ENCODE measurements around the gene KLRC2.
"Not testable (repeated sequence)": the region's sequence is repeated elsewhere in the genome, so short reads cannot be mapped to it uniquely, and the experiment has no call there.

DNA sequence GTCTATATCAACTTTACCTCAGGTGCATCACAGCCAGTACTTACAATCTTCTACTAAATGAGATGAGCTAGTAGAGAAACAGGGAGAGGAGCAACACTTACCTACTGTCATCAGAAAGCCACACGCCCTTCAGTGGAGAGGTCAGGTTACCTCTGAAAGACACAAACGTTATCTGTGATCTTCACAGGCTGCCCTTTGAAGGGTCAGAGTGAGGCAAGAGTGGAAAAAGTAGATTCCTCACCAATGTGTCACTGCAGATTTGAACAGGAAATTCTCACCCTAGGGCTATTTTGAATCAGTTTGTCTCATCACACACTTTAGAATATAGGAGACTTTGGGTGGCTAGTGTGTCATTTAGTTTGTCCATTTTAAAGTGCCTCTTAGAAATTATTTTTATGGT lies 1.8 kb upstream of the KLRC2 start:
- TF ChIP-seq, protein P1, sequence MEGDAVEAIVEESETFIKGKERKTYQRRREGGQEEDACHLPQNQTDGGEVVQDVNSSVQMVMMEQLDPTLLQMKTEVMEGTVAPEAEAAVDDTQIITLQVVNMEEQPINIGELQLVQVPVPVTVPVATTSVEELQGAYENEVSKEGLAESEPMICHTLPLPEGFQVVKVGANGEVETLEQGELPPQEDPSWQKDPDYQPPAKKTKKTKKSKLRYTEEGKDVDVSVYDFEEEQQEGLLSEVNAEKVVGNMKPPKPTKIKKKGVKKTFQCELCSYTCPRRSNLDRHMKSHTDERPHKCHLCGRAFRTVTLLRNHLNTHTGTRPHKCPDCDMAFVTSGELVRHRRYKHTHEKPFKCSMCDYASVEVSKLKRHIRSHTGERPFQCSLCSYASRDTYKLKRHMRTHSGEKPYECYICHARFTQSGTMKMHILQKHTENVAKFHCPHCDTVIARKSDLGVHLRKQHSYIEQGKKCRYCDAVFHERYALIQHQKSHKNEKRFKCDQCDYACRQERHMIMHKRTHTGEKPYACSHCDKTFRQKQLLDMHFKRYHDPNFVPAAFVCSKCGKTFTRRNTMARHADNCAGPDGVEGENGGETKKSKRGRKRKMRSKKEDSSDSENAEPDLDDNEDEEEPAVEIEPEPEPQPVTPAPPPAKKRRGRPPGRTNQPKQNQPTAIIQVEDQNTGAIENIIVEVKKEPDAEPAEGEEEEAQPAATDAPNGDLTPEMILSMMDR (IDR thresholded peaks at IDR 0.05) = not testable (repeated sequence)
- not testable (repeated sequence) for TF ChIP-seq POLR2AphosphoS5 (IDR thresholded peaks at IDR 0.05); EP300 (IDR thresholded peaks at IDR 0.05); POLR2A (IDR thresholded peaks at IDR 0.05; ENCODE audit: low read depth)

All from esophagus muscularis mucosa (tissue), 4 donors.